ENCODE results near the gene GRID1.

DNA sequence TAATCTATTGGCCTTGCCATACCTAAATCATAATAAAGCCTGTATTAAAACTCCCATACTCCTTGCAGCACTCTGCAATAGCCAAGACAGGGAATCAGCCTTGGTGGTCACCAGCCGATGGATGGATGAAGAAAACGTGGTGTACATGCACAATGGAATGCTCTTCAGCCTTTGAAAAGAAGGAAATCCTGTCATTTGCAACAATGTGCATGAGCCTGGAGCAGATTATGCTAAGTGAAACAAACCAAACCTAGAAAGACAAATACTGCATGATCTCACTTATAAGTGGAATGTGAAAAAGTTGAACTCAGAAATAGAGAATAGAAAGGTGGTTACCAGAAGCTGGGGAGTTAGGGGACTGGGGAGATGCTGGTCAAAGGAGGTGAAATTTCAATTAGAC lies 218.5 kb downstream of the GRID1 start:
- TF ChIP-seq CTCF (IDR thresholded peaks at IDR 0.05) = no peak
- TF ChIP-seq ZFX (IDR thresholded peaks at IDR 0.05; ENCODE audit: borderline replicate concordance) = no peak

Measured in 22Rv1 (cell line).